ENCODE measurements around the gene TXNDC16. TPM values are rescaled to one million over a fixed set of nuclear protein-coding genes. Genes with fewer than 3 reads are reported as not detected.

The TXNDC16 gene
- total RNA-seq, 2 donors from 2014 or later: 11.5 to 17.5 TPM

DNA sequence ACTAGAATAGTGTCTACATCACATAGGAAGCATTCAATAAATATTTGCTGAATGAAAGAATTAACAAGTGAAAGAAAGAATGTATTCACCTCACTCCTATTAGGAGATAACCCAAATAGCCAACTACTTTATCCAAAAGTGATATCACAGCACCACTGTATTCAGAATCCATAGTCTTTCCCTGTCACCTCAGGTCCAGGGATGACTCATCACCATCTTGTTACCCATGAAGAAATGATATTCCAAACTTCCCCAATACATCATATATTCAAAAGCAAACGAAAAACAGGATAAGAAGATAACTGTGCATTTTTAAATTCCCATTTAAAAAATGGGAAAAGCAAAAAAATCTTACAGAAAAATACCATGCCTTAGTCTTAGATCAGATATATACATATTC, 39.1 kb downstream of the TXNDC16 start:
- H3K9me3 ChIP-seq (ENCODE audit: control insufficient read depth, low read length): no peaks in the 10 kb centered on the region
- no peak for DNase-seq
- H3K36me3 ChIP-seq (ENCODE audit: control insufficient read depth, insufficient read depth, low read length): no peaks in the 10 kb centered on the region
- no peak overlapping the region for H3K27ac ChIP-seq (ENCODE audit: low read depth, low read length)
- TF ChIP-seq, protein P1, sequence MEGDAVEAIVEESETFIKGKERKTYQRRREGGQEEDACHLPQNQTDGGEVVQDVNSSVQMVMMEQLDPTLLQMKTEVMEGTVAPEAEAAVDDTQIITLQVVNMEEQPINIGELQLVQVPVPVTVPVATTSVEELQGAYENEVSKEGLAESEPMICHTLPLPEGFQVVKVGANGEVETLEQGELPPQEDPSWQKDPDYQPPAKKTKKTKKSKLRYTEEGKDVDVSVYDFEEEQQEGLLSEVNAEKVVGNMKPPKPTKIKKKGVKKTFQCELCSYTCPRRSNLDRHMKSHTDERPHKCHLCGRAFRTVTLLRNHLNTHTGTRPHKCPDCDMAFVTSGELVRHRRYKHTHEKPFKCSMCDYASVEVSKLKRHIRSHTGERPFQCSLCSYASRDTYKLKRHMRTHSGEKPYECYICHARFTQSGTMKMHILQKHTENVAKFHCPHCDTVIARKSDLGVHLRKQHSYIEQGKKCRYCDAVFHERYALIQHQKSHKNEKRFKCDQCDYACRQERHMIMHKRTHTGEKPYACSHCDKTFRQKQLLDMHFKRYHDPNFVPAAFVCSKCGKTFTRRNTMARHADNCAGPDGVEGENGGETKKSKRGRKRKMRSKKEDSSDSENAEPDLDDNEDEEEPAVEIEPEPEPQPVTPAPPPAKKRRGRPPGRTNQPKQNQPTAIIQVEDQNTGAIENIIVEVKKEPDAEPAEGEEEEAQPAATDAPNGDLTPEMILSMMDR (conservative IDR thresholded peaks at IDR 0.05): no peak
- H3K4me3 ChIP-seq (ENCODE audit: low read length): no peak overlapping the region
- Mint-ChIP-seq H3K36me3 (ENCODE audit: low read depth) (peaks cover 9% of the 10 kb centered on the region), H3K9me3 (peaks cover 2% of the 10 kb centered on the region), H3K27ac (no peak overlapping the region), H3K4me3 (no peak overlapping the region), H3K4me1 (peaks cover 20% of the 10 kb centered on the region), H3K27me3 (ENCODE audit: insufficient read depth) (no peaks in the 10 kb centered on the region)
- peaks cover 5% of the 10 kb centered on the region for H3K4me1 ChIP-seq (ENCODE audit: control insufficient read depth, insufficient read depth, low read length)
- no peak overlapping the region for H3K9ac ChIP-seq (ENCODE audit: extremely low read depth, low read length, poor library complexity, severe bottlenecking)
- H3K27me3 ChIP-seq (ENCODE audit: control insufficient read depth, insufficient read depth, low read length, poor library complexity, severe bottlenecking): no peaks in the 10 kb centered on the region
- no CpG with 5 or more reads among the region's 1 CpG for whole genome bisulfite sequencing, 2 experiments (ENCODE audit: insufficient coverage in 1 of 2, insufficient read length in 1 of 2)

DNA sequence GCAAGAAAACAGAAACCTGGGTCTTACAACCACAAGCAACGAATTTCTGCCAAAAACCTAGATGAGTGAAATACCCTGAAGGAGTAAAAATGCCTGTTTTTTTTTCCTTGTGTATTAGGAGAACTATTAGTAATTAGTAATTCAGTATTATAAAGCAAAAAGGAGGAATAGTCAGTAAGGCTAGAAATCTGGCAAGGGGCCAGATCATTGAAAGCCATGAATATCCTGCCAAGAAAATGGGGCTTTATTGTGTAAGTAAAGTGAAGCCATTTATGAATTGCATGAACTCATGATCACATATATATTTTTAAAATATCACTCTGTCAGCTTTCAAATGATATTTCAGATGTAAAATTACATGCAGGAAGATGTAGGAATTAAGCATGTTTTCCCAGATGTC, 57.9 kb downstream of the TXNDC16 start:
- no peak for DNase-seq
- TF ChIP-seq, protein P1 (conservative IDR thresholded peaks at IDR 0.05): no peak
- H3K4me1 Mint-ChIP-seq: no peaks in the 10 kb centered on the region

DNA sequence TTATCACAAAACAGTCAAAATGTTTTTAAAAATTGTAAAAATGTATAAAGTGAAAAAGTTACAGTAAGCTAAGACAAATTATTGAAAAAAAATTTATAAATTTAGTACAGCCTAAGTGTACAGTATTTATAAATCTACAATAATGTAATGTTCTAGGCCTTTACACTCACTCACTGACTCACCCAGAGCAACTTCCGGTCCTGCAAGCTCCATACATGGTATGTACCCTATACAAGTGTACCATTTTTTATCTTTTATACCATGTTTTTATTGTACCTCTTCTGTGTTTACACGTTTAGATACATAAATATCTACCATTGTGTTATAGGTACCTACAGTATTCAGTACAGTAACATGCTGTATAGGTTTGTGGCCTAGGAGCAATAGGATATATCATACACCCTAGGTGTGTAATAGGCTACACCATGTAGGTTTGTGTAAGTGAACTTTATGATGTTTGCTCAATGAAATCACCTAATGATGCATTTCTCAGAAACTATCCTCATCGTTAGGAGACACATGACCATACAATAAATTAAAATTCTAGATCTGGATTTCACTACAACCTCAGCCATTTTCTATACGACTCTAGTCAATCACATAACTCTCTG, 66.8 kb downstream of the TXNDC16 start:
- H3K27ac ChIP-seq (ENCODE audit: low read depth, low read length): no peak overlapping the region
- no peaks in the 10 kb centered on the region for H3K9me3 ChIP-seq (ENCODE audit: control insufficient read depth, low read length)
- TF ChIP-seq, protein P1 (conservative IDR thresholded peaks at IDR 0.05): no peak
- Mint-ChIP-seq H3K36me3 (ENCODE audit: low read depth) (peaks cover 4% of the 10 kb centered on the region), H3K27ac (no peak overlapping the region), H3K4me3 (no peak overlapping the region), H3K4me1 (no peaks in the 10 kb centered on the region), H3K27me3 (ENCODE audit: insufficient read depth) (no peaks in the 10 kb centered on the region), H3K9me3 (no peaks in the 10 kb centered on the region)
- no peak overlapping the region for H3K9ac ChIP-seq (ENCODE audit: extremely low read depth, low read length, poor library complexity, severe bottlenecking)
- H3K4me3 ChIP-seq (ENCODE audit: low read length): no peak overlapping the region
- DNase-seq: no peak
- H3K36me3 ChIP-seq (ENCODE audit: control insufficient read depth, insufficient read depth, low read length): no peaks in the 10 kb centered on the region
- H3K4me1 ChIP-seq (ENCODE audit: control insufficient read depth, insufficient read depth, low read length): no peaks in the 10 kb centered on the region
- 89 to 95% methylated on average over 2 to 3 of the region's 4 CpGs for WGBS, 2 experiments (ENCODE audit: insufficient coverage in 1 of 2, insufficient read length in 1 of 2)
- H3K27me3 ChIP-seq (ENCODE audit: control insufficient read depth, insufficient read depth, low read length, poor library complexity, severe bottlenecking): no peaks in the 10 kb centered on the region

More for the DNA sequence above, 57.9 kb downstream of the TXNDC16 start:
- Histone ChIP-seq H3K4me3 (ENCODE audit: low read length) (no peak overlapping the region), H3K4me1 (ENCODE audit: control insufficient read depth, insufficient read depth, low read length) (no peaks in the 10 kb centered on the region), H3K27ac (ENCODE audit: low read depth, low read length) (no peak overlapping the region), H3K9me3 (ENCODE audit: control insufficient read depth, low read length) (peaks cover 17% of the 10 kb centered on the region), H3K36me3 (ENCODE audit: control insufficient read depth, insufficient read depth, low read length) (no peaks in the 10 kb centered on the region), H3K27me3 (ENCODE audit: control insufficient read depth, insufficient read depth, low read length, poor library complexity, severe bottlenecking) (no peaks in the 10 kb centered on the region), H3K9ac (ENCODE audit: extremely low read depth, low read length, poor library complexity, severe bottlenecking) (no peak overlapping the region)
- no peak overlapping the region for H3K27ac Mint-ChIP-seq
- peaks cover 16% of the 10 kb centered on the region for H3K9me3 Mint-ChIP-seq
- 94 to 100% methylated on average over 1 of the region's 1 CpG for WGBS, 2 experiments (ENCODE audit: insufficient coverage in 1 of 2, insufficient read length in 1 of 2)
- no peaks in the 10 kb centered on the region for H3K27me3 Mint-ChIP-seq (ENCODE audit: insufficient read depth)
- no peak overlapping the region for H3K4me3 Mint-ChIP-seq
- peaks cover 25% of the 10 kb centered on the region for H3K36me3 Mint-ChIP-seq (ENCODE audit: low read depth)
